H4 (cell line): Measurements from ENCODE around the gene LCE2D. TPM values are rescaled to one million over a fixed set of nuclear protein-coding genes. Genes with fewer than 3 reads are reported as not detected.

Experiments
- DNase-seq: peaks from one replicate; pipeline ENCODE4 v3.0.0-alpha.2; 2015; ENCODE audit warnings: low spot score
- total RNA-seq: library from RNA; depleted of rRNA; stranded (reverse); fragments of >200 nt; shearing (Covaris generic); gene quantifications from 2 replicates; pipeline ENCODE4 v1.2.3, GENCODE V29; 2014; rRNA removed

Gene LCE2D
- total RNA-seq, 1 experiment from 2014 or later = not detected

DNA sequence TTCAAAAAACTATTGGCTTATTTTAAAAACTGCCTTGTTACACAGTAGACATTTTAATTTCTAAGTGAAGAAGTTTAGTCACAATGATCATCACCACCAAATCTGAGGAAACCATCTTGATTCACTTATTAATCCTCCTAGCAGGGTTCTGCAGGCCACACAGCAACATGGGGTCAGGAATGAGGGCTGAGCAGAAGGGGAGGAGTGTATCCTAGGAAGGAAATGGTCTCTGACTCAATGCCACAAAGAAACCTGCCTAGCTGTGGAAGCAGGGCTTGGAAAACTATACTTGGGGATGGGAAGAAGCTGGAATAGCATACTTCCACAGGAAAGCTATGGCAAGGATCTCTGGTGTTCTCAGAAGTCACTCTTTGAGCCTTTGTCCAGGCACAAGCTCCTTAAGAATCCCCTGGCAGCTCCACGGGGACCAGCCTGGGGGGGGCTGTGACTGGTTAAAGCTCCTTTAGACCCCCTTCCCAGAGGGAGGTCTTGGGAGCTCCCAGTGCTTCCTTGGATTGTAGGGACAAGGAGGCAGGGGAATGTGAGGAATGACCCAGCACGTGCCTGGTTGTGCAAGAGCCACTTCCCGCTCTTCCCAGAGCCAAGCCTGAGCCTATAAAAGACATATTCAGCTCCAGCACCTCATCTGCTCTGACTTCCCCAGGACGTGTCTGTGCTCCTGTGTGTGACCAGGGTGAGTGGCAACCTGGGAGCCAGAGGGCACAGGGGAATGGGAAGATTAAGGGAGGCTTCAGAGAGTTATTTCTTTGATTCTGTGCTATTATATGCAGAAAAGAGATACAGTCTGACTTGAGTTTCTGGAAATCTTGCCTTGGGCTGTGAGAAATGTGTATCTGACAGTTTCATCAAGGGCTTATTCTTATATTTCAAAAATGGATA lies 34.8 kb downstream of the LCE2D start, which contains the start of gene LCE2A:
Gene LCE2A, plus strand, starts transcription at position 645 of the 900 bp plus-strand sequence. CDS start 557 bp downstream, outside the sequence.
- DNase-seq = no peak

DNA sequence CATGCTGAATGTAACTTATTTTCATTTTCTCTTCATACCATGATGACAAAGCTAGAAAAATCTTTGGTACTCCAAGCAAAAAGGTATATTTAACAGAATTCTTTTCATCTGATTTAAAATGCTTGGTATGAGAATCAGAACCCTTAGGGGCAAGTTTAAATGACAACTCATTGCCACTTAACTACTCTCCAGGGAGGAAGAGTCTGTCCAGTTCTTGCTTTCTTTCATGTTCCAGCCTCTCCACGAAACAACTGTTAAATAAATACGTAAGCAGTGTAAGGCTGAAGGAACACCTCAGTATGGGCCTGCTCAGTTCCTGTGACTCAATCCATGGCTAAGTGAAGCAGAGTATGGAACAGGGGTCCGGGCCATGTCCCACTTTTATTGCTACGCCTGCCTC lies 36.6 kb downstream of the LCE2D start:
- no peak for DNase-seq

DNA sequence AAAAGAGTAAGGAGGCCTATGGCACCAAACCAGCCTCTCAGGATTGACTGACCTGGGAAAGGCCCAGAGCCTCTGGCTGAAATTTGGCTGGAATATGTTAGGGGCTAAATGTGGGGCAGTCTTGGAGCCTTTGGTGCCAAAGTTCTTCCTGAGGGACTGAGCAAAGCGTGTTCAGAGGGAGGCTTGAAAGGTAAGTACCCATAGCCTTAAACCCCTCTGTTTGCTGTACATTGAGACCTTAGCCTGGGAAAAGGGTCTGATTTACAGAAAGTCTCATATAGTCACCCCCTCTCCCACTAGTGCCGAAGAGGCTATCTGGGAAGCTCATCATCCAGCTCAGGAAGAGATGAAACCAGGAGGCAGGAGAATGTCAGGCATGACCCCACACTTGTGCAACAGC lies 44.7 kb downstream of the LCE2D start, which contains the start of gene LCE4A:
Gene LCE4A, plus strand, starts transcription at position 301 of the 400 bp plus-strand sequence. CDS start 916 bp downstream, outside the sequence.
- DNase-seq = no peak

Other genes starting within 250 kb of the LCE2D start
- not detected in 2 replicates for gene CRNN, start 249.1 kb upstream of the LCE2D start, total RNA-seq
- not detected in 2 replicates for gene LCE5A, start 152.6 kb upstream of the LCE2D start, total RNA-seq
- not detected in 2 replicates for gene CRCT1, start 148.9 kb upstream of the LCE2D start, total RNA-seq
- not detected in 2 replicates for gene LCE3E, start 96.6 kb upstream of the LCE2D start, total RNA-seq
- gene LCE3D, start 82.9 kb upstream of the LCE2D start, total RNA-seq = not detected in 2 replicates
- not detected in 2 replicates for gene LCE3C, start 63.1 kb upstream of the LCE2D start, total RNA-seq
- gene LCE3B, start 49.6 kb upstream of the LCE2D start, total RNA-seq = not detected in 2 replicates
- gene LCE3A, start 40.3 kb upstream of the LCE2D start, total RNA-seq = not detected in 2 replicates
- not detected in 2 replicates for gene LCE2C, start 11.9 kb downstream of the LCE2D start, total RNA-seq
- gene LCE2B, start 22.7 kb downstream of the LCE2D start, total RNA-seq = not detected in 2 replicates
- not detected in 2 replicates for gene LCE2A, start 35.0 kb downstream of the LCE2D start, total RNA-seq
- not detected in 2 replicates for gene LCE4A, start 44.8 kb downstream of the LCE2D start, total RNA-seq
- not detected in 2 replicates for gene KPRP, start 94.6 kb downstream of the LCE2D start, total RNA-seq
- gene LCE1F, start 111.8 kb downstream of the LCE2D start, total RNA-seq = not detected in 2 replicates
- not detected in 2 replicates for gene LCE1E, start 122.9 kb downstream of the LCE2D start, total RNA-seq
- not detected in 2 replicates for gene LCE1D, start 133.3 kb downstream of the LCE2D start, total RNA-seq
- not detected in 2 replicates for gene LCE1C, start 143.3 kb downstream of the LCE2D start, total RNA-seq
- gene LCE1B, start 148.6 kb downstream of the LCE2D start, total RNA-seq = not detected in 2 replicates
- gene LCE1A, start 164.1 kb downstream of the LCE2D start, total RNA-seq = not detected in 2 replicates
- gene LCE6A, start 179.5 kb downstream of the LCE2D start, total RNA-seq = not detected in 2 replicates
- not detected in 2 replicates for gene LCE7A, start 196.6 kb downstream of the LCE2D start, total RNA-seq
- gene SMCP, start 214.9 kb downstream of the LCE2D start, total RNA-seq = not detected in 2 replicates
- not detected in 2 replicates for gene IVL, start 245.2 kb downstream of the LCE2D start, total RNA-seq